Upper lobe of left lung (tissue), 6 donors: ENCODE results near the gene CFAP206. TPM values are rescaled to one million over a fixed set of nuclear protein-coding genes. Genes with fewer than 3 reads are reported as not detected.

ENCODE experiments used
- ATAC-seq, 2 donors: fragments of 200-7000 bp; cut with Tn5 transposase; one replicate each; pipeline ENCODE4 v1.9.1; 2022; ENCODE audit warnings: mild to moderate bottlenecking in 2 of 2, moderate library complexity in 2 of 2; ENCODE audit not compliant: low FRiP score in 2 of 2
- DNase-seq, 2 donors: peaks; one replicate each; pipeline ENCODE4 v3.0.0-alpha.2; 2019 to 2020
- H3K27ac ChIP-seq, 4 donors: fragments of 200-600 bp; sonication (generic); one replicate each; pipeline ENCODE4 v1.5.1; 2016 to 2019
- H3K27me3 ChIP-seq, 4 donors: fragments of 200-600 bp; sonication (generic); one replicate each; pipeline ENCODE4 v1.5.1; 2017 to 2019
- H3K36me3 ChIP-seq, 4 donors: fragments of 200-600 bp; sonication (generic); one replicate each; pipeline ENCODE4 v1.5.1; 2016 to 2019
- H3K4me1 ChIP-seq, 4 donors: fragments of 200-600 bp; sonication (generic); one replicate each; pipeline ENCODE4 v1.5.1; 2018 to 2019
- H3K4me3 ChIP-seq, 4 donors: fragments of 200-600 bp; sonication (generic); one replicate each; pipeline ENCODE4 v1.5.1; 2017 to 2019; ENCODE audit warnings: mild to moderate bottlenecking in 2 of 4, moderate library complexity in 1 of 4
- H3K9me3 ChIP-seq, 4 donors: fragments of 200-600 bp; sonication (generic); one replicate each; pipeline ENCODE4 v1.5.1; 2018 to 2019
- CTCF ChIP-seq, 6 experiments: fragments of 450-650 bp in 4 of 6; fragments of 200-600 bp in 2 of 6; sonication (generic) in 2 of 6; IDR thresholded peaks; one replicate each; pipeline ENCODE4 v1.5.1; 2016 to 2019; ENCODE audit warnings: antibody characterized with exemption in 6 of 6
- EP300 ChIP-seq, 4 donors: sonication (generic); formaldehyde crosslinking; IDR thresholded peaks; one replicate each; pipeline ENCODE4 v1.5.1; 2017; ENCODE audit warnings: antibody characterized with exemption in 4 of 4, control low read depth in 2 of 4
- POLR2A ChIP-seq, 4 donors: fragments of 450-650 bp; IDR thresholded peaks; one replicate each; pipeline ENCODE4 v1.5.1; 2016 to 2017; ENCODE audit warnings: antibody characterized with exemption in 4 of 4, mild to moderate bottlenecking in 2 of 4
- POLR2AphosphoS5 ChIP-seq, 2 donors: sonication (generic); formaldehyde crosslinking; IDR thresholded peaks; one replicate each; pipeline ENCODE4 v1.5.1; 2017; ENCODE audit warnings: antibody characterized with exemption in 2 of 2
- WGBS, 2 donors: methylation state at CpG; one replicate each; pipeline ENCODE4 v1.1.5; 2017 to 2018; 5-methylcytosine and 5-hydroxymethylcytosine counted together
- total RNA-seq, 6 donors: library from RNA; depleted of rRNA in 4 of 6; stranded (reverse); fragments of >200 nt in 4 of 6; gene quantifications; one replicate each; pipeline versions ENCODE4 v1.1.0 to v1.2.1, GENCODE V29; 2016 to 2021
- donor health status: DM: no; HTN: no; CAD: no; lungs with moderate emphysema.
- donor health status: DM: no; HTN: yes; CAD: no; lungs with severe emphysema.

Gene CFAP206
- total RNA-seq, 6 donors from 2014 or later = 0.17 to 14.3 (median 2.4) TPM; not detected in 1

- 89 to 95% methylated on average over 2 of the region's 2 CpGs for WGBS, 2 donors
- H3K4me3 ChIP-seq = no peak overlapping the region
- H3K36me3 ChIP-seq = no peaks in the 10 kb centered on the region
- no peaks in the 10 kb centered on the region for H3K27me3 ChIP-seq
- no peaks in the 10 kb centered on the region for H3K9me3 ChIP-seq
- H3K4me1 ChIP-seq = no peaks in the 10 kb centered on the region
- TF ChIP-seq EP300 (IDR thresholded peaks at IDR 0.05) (no peak), CTCF (IDR thresholded peaks at IDR 0.05) (no peak), POLR2A (IDR thresholded peaks at IDR 0.05) (no peak), POLR2AphosphoS5 (IDR thresholded peaks at IDR 0.05) (no peak)
- H3K27ac ChIP-seq = no peak overlapping the region
- DNase-seq (no peak), ATAC-seq (no peak)
Observed at GRCh38 chr6:87373377-87373776, 34.4 kb upstream of the CFAP206 start.

DNA sequence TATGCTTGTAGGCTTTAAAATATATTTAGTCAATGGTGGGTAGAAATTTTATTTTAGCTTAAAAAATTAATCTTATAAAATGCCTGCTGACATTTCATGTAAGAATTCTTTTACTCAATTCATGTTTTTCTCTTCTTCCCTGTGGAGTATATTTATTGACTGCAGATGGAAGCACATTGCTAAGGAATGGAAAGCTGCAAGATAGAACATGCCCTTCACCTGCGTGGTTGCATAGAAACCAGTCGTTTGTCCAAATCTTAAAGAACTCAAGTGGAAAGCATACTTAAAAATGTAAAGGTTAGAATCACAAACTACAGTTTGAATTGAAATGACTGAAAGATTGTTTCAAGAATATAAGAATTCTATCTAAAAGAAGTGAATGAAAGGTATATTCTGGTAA is 32.5 kb upstream of the CFAP206 start:
- 82 to 83% methylated on average over 2 of the region's 2 CpGs for WGBS, 2 donors
- ATAC-seq = no peak
- no peak for DNase-seq

DNA sequence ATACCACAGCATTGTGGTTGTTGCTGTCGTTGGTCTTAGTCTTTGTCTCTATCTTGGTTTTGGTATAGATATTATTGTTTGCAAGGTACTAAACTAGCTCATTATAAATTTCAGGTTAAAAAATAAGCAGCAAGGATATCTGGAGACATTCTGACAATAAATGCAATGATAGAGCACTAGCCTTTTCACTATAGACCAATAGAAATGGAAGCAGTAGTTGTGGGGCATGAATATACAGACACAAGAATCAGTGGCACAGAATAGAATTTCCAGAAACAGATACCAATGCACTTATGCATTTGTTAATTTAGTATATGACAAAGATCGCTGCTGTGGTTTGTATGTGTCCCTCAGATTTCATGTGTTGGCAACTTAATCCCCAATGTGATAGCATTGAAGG is 31.1 kb upstream of the CFAP206 start:
- WGBS, 2 donors = 87 to 97% methylated on average over 2 of the region's 2 CpGs
- H3K4me1 ChIP-seq = no peaks in the 10 kb centered on the region
- DNase-seq (no peak), ATAC-seq (no peak)
- TF ChIP-seq POLR2A (IDR thresholded peaks at IDR 0.05) = no peak
- no peak for TF ChIP-seq EP300 (IDR thresholded peaks at IDR 0.05)
- TF ChIP-seq CTCF (IDR thresholded peaks at IDR 0.05) = no peak
- TF ChIP-seq POLR2AphosphoS5 (IDR thresholded peaks at IDR 0.05) = no peak
- H3K36me3 ChIP-seq = no peaks in the 10 kb centered on the region
- no peak overlapping the region for H3K27ac ChIP-seq
- no peaks in the 10 kb centered on the region for H3K27me3 ChIP-seq
- H3K4me3 ChIP-seq = no peak overlapping the region
- no peaks in the 10 kb centered on the region for H3K9me3 ChIP-seq

More for the DNA sequence above, 32.5 kb upstream of the CFAP206 start:
- Histone ChIP-seq H3K9me3 (no peaks in the 10 kb centered on the region), H3K36me3 (no peaks in the 10 kb centered on the region), H3K27me3 (no peaks in the 10 kb centered on the region), H3K27ac (no peak overlapping the region), H3K4me3 (no peak overlapping the region), H3K4me1 (no peaks in the 10 kb centered on the region)
- TF ChIP-seq POLR2AphosphoS5 (IDR thresholded peaks at IDR 0.05) (no peak), EP300 (IDR thresholded peaks at IDR 0.05) (no peak), POLR2A (IDR thresholded peaks at IDR 0.05) (no peak), CTCF (IDR thresholded peaks at IDR 0.05) (no peak)

GRCh38 chr6:87378947-87379346 is 28.8 kb upstream of the CFAP206 start:
- no peaks in the 10 kb centered on the region for H3K9me3 ChIP-seq
- no peak for DNase-seq
- ATAC-seq = no peak
- no peaks in the 10 kb centered on the region for H3K4me1 ChIP-seq
- TF ChIP-seq EP300 (IDR thresholded peaks at IDR 0.05) (no peak), POLR2AphosphoS5 (IDR thresholded peaks at IDR 0.05) (no peak), POLR2A (IDR thresholded peaks at IDR 0.05) (no peak), CTCF (IDR thresholded peaks at IDR 0.05) (no peak)
- 73 to 78% methylated on average over 4 of the region's 4 CpGs for WGBS, 2 donors
- H3K27me3 ChIP-seq = no peaks in the 10 kb centered on the region
- no peak overlapping the region for H3K27ac ChIP-seq
- H3K4me3 ChIP-seq = no peak overlapping the region
- no peaks in the 10 kb centered on the region for H3K36me3 ChIP-seq

DNA sequence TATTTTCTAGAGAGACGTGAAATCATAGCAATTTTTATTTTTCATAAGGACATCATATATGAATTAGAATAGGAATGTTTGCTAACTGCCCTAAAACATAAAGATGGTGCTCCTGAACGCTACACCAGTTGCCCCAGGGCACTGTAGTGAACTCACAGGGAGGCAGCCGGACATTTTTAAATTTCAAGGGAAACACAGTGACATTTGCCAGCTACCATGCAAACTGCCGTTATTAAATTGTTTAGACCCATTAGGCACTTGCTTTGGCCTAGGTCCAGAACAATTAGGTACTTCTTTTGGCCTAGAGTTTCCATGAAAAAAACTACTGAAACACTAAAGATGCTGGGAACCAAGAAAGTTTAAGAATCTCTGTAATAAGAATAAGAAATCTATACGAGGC is 24.9 kb upstream of the CFAP206 start:
- no peak overlapping the region for H3K4me3 ChIP-seq
- H3K9me3 ChIP-seq = no peaks in the 10 kb centered on the region
- no peak overlapping the region for H3K27ac ChIP-seq
- no peaks in the 10 kb centered on the region for H3K4me1 ChIP-seq
- DNase-seq = no peak
- TF ChIP-seq CTCF (IDR thresholded peaks at IDR 0.05) (no peak), EP300 (IDR thresholded peaks at IDR 0.05) (no peak), POLR2A (IDR thresholded peaks at IDR 0.05) (no peak), POLR2AphosphoS5 (IDR thresholded peaks at IDR 0.05) (no peak)
- H3K27me3 ChIP-seq = no peaks in the 10 kb centered on the region
- 87 to 92% methylated on average over 5 of the region's 5 CpGs for WGBS, 2 donors
- no peak for ATAC-seq
- H3K36me3 ChIP-seq = no peaks in the 10 kb centered on the region
